Stimulated activated naive CD8-positive, alpha-beta T cell treated with anti-CD3 and anti-CD28 coated beads, Interleukin-15, Interleukin-2, amounts not matched to agents 100 ng/mL and 50 ng/mL, for 24 hours (primary cell): ENCODE results near the gene TCHP.
"Not testable (repeated sequence)": the region's sequence is repeated elsewhere in the genome, so short reads cannot be mapped to it uniquely, and the experiment has no call there.

Experiments
- H3K27ac Mint-ChIP-seq: one replicate; pipeline ENCODE4 v1.8.0; 2021; ENCODE audit warnings: mild to moderate bottlenecking, mixed read lengths
- H3K27me3 Mint-ChIP-seq: one replicate; pipeline ENCODE4 v1.8.0; 2021; ENCODE audit warnings: mixed read lengths
- H3K36me3 Mint-ChIP-seq: one replicate; pipeline ENCODE4 v1.8.0; 2021; ENCODE audit warnings: low read depth, mixed read lengths
- H3K4me1 Mint-ChIP-seq: one replicate; pipeline ENCODE4 v1.8.0; 2021; ENCODE audit warnings: low read depth, mixed read lengths
- H3K4me3 Mint-ChIP-seq: one replicate; pipeline ENCODE4 v1.8.0; 2021; ENCODE audit warnings: mild to moderate bottlenecking, mixed read lengths
- H3K9me3 Mint-ChIP-seq: one replicate; pipeline ENCODE4 v1.8.0; 2021; ENCODE audit warnings: mixed read lengths

Gene TCHP

GRCh38 chr12:109892165-109892715 is 7.8 kb upstream of the TCHP start:
- H3K4me1 Mint-ChIP-seq = peaks cover 45% of the 10 kb centered on the region
- H3K27me3 Mint-ChIP-seq = no peaks in the 10 kb centered on the region
- H3K4me3 Mint-ChIP-seq = no peak overlapping the region
- no peaks in the 10 kb centered on the region for H3K9me3 Mint-ChIP-seq
- no peak overlapping the region for H3K27ac Mint-ChIP-seq
- H3K36me3 Mint-ChIP-seq = no peaks in the 10 kb centered on the region

GRCh38 chr12:109892748-109893147 is 7.3 kb upstream of the TCHP start:
- H3K27me3 Mint-ChIP-seq = no peaks in the 10 kb centered on the region
- peaks cover 40% of the 10 kb centered on the region for H3K4me1 Mint-ChIP-seq
- no peak overlapping the region for H3K4me3 Mint-ChIP-seq
- H3K36me3 Mint-ChIP-seq = no peaks in the 10 kb centered on the region
- H3K27ac Mint-ChIP-seq = no peak overlapping the region
- no peaks in the 10 kb centered on the region for H3K9me3 Mint-ChIP-seq

GRCh38 chr12:109893261-109893995 is 6.6 kb upstream of the TCHP start:
- H3K4me1 Mint-ChIP-seq = peaks cover 33% of the 10 kb centered on the region
- no peaks in the 10 kb centered on the region for H3K36me3 Mint-ChIP-seq
- H3K4me3 Mint-ChIP-seq = no peak overlapping the region
- H3K27me3 Mint-ChIP-seq = no peaks in the 10 kb centered on the region
- H3K27ac Mint-ChIP-seq = no peak overlapping the region
- no peaks in the 10 kb centered on the region for H3K9me3 Mint-ChIP-seq

GRCh38 chr12:109894939-109895338 is 5.1 kb upstream of the TCHP start:
- H3K4me1 Mint-ChIP-seq = peaks cover 30% of the 10 kb centered on the region
- no peaks in the 10 kb centered on the region for H3K27me3 Mint-ChIP-seq
- no peak overlapping the region for H3K27ac Mint-ChIP-seq
- no peaks in the 10 kb centered on the region for H3K9me3 Mint-ChIP-seq
- H3K36me3 Mint-ChIP-seq = no peaks in the 10 kb centered on the region
- H3K4me3 Mint-ChIP-seq = no peak overlapping the region

GRCh38 chr12:109896188-109896587 is 3.9 kb upstream of the TCHP start:
- Mint-ChIP-seq H3K4me1 (peaks cover 35% of the 10 kb centered on the region), H3K9me3 (no peaks in the 10 kb centered on the region), H3K27me3 (no peaks in the 10 kb centered on the region), H3K36me3 (no peaks in the 10 kb centered on the region), H3K27ac (no peak overlapping the region), H3K4me3 (no peak overlapping the region)

GRCh38 chr12:109897029-109897428 is 3.0 kb upstream of the TCHP start:
- no peaks in the 10 kb centered on the region for H3K9me3 Mint-ChIP-seq

GRCh38 chr12:109899345-109899744 is 729 bp upstream of the TCHP start:
- H3K27ac Mint-ChIP-seq = peak overlapping the region; percentile 97
- H3K27me3 Mint-ChIP-seq, H3K9me3 Mint-ChIP-seq: not testable (repeated sequence)

More at GRCh38 chr12:109897029-109897428, 3.0 kb upstream of the TCHP start:
- H3K27me3 Mint-ChIP-seq = no peaks in the 10 kb centered on the region
- no peak overlapping the region for H3K27ac Mint-ChIP-seq
- no peak overlapping the region for H3K4me3 Mint-ChIP-seq
- H3K36me3 Mint-ChIP-seq = peaks cover 4% of the 10 kb centered on the region
- H3K4me1 Mint-ChIP-seq = peaks cover 42% of the 10 kb centered on the region

GRCh38 chr12:109900752-109901580 is 892 bp downstream of the TCHP start:
- H3K4me1 Mint-ChIP-seq = peaks cover 30% of the 10 kb centered on the region
- H3K27ac Mint-ChIP-seq = peak overlapping the region; percentile 97
- no peaks in the 10 kb centered on the region for H3K27me3 Mint-ChIP-seq
- no peaks in the 10 kb centered on the region for H3K9me3 Mint-ChIP-seq
- peaks cover 26% of the 10 kb centered on the region for H3K36me3 Mint-ChIP-seq
- peak overlapping the region; percentile 94 for H3K4me3 Mint-ChIP-seq

More at GRCh38 chr12:109899345-109899744, 729 bp upstream of the TCHP start:
- peaks cover 12% of the 10 kb centered on the region for H3K36me3 Mint-ChIP-seq
- H3K4me3 Mint-ChIP-seq = peak overlapping the region; percentile 94
- peaks cover 30% of the 10 kb centered on the region for H3K4me1 Mint-ChIP-seq

GRCh38 chr12:109902891-109903418 is 2.9 kb downstream of the TCHP start:
- Mint-ChIP-seq H3K36me3 (peaks cover 45% of the 10 kb centered on the region), H3K4me1 (peaks cover 30% of the 10 kb centered on the region), H3K27me3 (no peaks in the 10 kb centered on the region), H3K27ac (no peak overlapping the region), H3K9me3 (no peaks in the 10 kb centered on the region), H3K4me3 (no peak overlapping the region)

GRCh38 chr12:109905301-109905700 is 5.2 kb downstream of the TCHP start:
- H3K9me3 Mint-ChIP-seq = no peaks in the 10 kb centered on the region
- peaks cover 62% of the 10 kb centered on the region for H3K36me3 Mint-ChIP-seq
- H3K4me1 Mint-ChIP-seq = peaks cover 16% of the 10 kb centered on the region
- H3K27ac Mint-ChIP-seq = no peak overlapping the region
- no peaks in the 10 kb centered on the region for H3K27me3 Mint-ChIP-seq
- H3K4me3 Mint-ChIP-seq = no peak overlapping the region

- H3K4me3 Mint-ChIP-seq = no peak overlapping the region
- H3K4me1 Mint-ChIP-seq = no peaks in the 10 kb centered on the region
- no peak overlapping the region for H3K27ac Mint-ChIP-seq
- no peaks in the 10 kb centered on the region for H3K9me3 Mint-ChIP-seq
- peaks cover 75% of the 10 kb centered on the region for H3K36me3 Mint-ChIP-seq
- no peaks in the 10 kb centered on the region for H3K27me3 Mint-ChIP-seq
Observed at GRCh38 chr12:109910254-109910968, 10.3 kb downstream of the TCHP start.

- H3K9me3 Mint-ChIP-seq = no peaks in the 10 kb centered on the region
- H3K36me3 Mint-ChIP-seq = peaks cover 73% of the 10 kb centered on the region
- H3K4me3 Mint-ChIP-seq = no peak overlapping the region
- H3K4me1 Mint-ChIP-seq = no peaks in the 10 kb centered on the region
- H3K27ac Mint-ChIP-seq = no peak overlapping the region
- no peaks in the 10 kb centered on the region for H3K27me3 Mint-ChIP-seq
Observed at GRCh38 chr12:109910969-109911348, 10.9 kb downstream of the TCHP start.

GRCh38 chr12:109912855-109913321 is 12.8 kb downstream of the TCHP start:
- no peak overlapping the region for H3K27ac Mint-ChIP-seq

GRCh38 chr12:109914461-109914860 is 14.4 kb downstream of the TCHP start:
- Mint-ChIP-seq H3K27me3 (no peaks in the 10 kb centered on the region), H3K4me3 (no peak overlapping the region), H3K9me3 (no peaks in the 10 kb centered on the region), H3K27ac (peak overlapping the region; percentile 38), H3K4me1 (no peaks in the 10 kb centered on the region), H3K36me3 (peaks cover 71% of the 10 kb centered on the region)

More at GRCh38 chr12:109912855-109913321, 12.8 kb downstream of the TCHP start:
- H3K9me3 Mint-ChIP-seq = no peaks in the 10 kb centered on the region
- H3K36me3 Mint-ChIP-seq = peaks cover 72% of the 10 kb centered on the region
- no peak overlapping the region for H3K4me3 Mint-ChIP-seq
- no peaks in the 10 kb centered on the region for H3K27me3 Mint-ChIP-seq
- H3K4me1 Mint-ChIP-seq = no peaks in the 10 kb centered on the region
